Neural crest cell (in vitro differentiated cells): ENCODE data around the gene DENND1A. TPM values are rescaled to one million over a fixed set of nuclear protein-coding genes. Genes with fewer than 3 reads are reported as not detected.

Experiments
- DNase-seq: peaks from one replicate; pipeline ENCODE4 v3.0.0; 2021; ENCODE audit warnings: low read depth, mixed read lengths, low spot score
- H3K27ac Mint-ChIP-seq: one replicate; pipeline ENCODE4 v1.8.0; 2021; ENCODE audit warnings: mild to moderate bottlenecking, mixed read lengths; ENCODE audit not compliant: unreplicated experiment
- H3K27me3 Mint-ChIP-seq: 2 replicates; pipeline ENCODE4 v1.8.0; 2021; ENCODE audit warnings: low read depth, mild to moderate bottlenecking, mixed read lengths
- H3K36me3 Mint-ChIP-seq: 2 replicates; pipeline ENCODE4 v1.8.0; 2021; ENCODE audit warnings: low read depth, mild to moderate bottlenecking, mixed read lengths
- H3K4me1 Mint-ChIP-seq: 2 replicates; pipeline ENCODE4 v1.8.0; 2021; ENCODE audit warnings: mixed read lengths
- H3K4me3 Mint-ChIP-seq: one replicate; pipeline ENCODE4 v1.8.0; 2021; ENCODE audit warnings: mild to moderate bottlenecking, mixed read lengths
- H3K9me3 Mint-ChIP-seq: 2 replicates; pipeline ENCODE4 v1.8.0; 2021; ENCODE audit warnings: mixed read lengths
- CTCF ChIP-seq: fragments of 200-600 bp; sonication (generic); conservative IDR thresholded peaks from 2 replicates; pipeline ENCODE4 v1.5.0; 2021; ENCODE audit warnings: antibody characterized with exemption, mild to moderate bottlenecking
- total RNA-seq: library from RNA; stranded (reverse); gene quantifications from 2 replicates; pipeline ENCODE4 v1.2.1, GENCODE V29; 2021

DENND1A gene
- total RNA-seq, 1 donor from 2014 or later, result 17.8 TPM

- H3K36me3 Mint-ChIP-seq, result peaks cover 10% of the 10 kb centered on the region
- peaks cover 14% of the 10 kb centered on the region for H3K27me3 Mint-ChIP-seq
- DNase-seq, result no peak
- no peak for TF ChIP-seq CTCF
- no peak overlapping the region for H3K4me3 Mint-ChIP-seq
- peaks cover 7% of the 10 kb centered on the region for H3K9me3 Mint-ChIP-seq
- H3K27ac Mint-ChIP-seq, result no peak overlapping the region
- H3K4me1 Mint-ChIP-seq, result peaks cover 18% of the 10 kb centered on the region
Observed at GRCh38 chr9:123924727-123925126, 5.2 kb downstream of the DENND1A start.

GRCh38 chr9:123923884-123924283, 6.0 kb downstream of the DENND1A start:
- H3K27ac Mint-ChIP-seq, result no peak overlapping the region
- H3K4me1 Mint-ChIP-seq, result peaks cover 15% of the 10 kb centered on the region
- no peak overlapping the region for H3K4me3 Mint-ChIP-seq
- peaks cover 12% of the 10 kb centered on the region for H3K27me3 Mint-ChIP-seq
- DNase-seq, result no peak
- H3K36me3 Mint-ChIP-seq, result peaks cover 10% of the 10 kb centered on the region
- TF ChIP-seq CTCF, result no peak
- peaks cover 7% of the 10 kb centered on the region for H3K9me3 Mint-ChIP-seq

DNA sequence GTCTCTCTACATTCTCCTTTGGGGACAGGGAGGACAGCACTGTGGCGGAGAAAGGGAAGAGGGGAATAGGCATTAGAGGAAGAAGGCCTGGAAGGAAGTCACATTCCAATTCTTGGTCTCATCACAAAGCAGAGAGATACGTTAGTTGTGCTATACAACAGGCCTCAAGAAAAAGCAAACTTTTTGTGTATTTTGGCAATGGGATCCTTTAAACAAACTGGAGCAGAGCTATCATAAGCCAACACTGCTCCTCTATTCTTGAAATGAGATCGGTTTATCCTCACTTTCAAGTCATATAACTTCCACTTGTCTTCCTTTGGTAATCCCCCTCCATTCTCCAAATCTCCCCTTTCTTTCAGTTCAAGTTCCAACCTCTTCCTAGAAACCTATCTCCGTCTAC, 6.5 kb downstream of the DENND1A start:
- Mint-ChIP-seq H3K36me3 (peaks cover 10% of the 10 kb centered on the region), H3K27ac (no peak overlapping the region), H3K9me3 (peaks cover 7% of the 10 kb centered on the region), H3K27me3 (peaks cover 7% of the 10 kb centered on the region), H3K4me3 (no peak overlapping the region), H3K4me1 (peaks cover 9% of the 10 kb centered on the region)
- DNase-seq, result no peak
- TF ChIP-seq CTCF, result no peak

DNA sequence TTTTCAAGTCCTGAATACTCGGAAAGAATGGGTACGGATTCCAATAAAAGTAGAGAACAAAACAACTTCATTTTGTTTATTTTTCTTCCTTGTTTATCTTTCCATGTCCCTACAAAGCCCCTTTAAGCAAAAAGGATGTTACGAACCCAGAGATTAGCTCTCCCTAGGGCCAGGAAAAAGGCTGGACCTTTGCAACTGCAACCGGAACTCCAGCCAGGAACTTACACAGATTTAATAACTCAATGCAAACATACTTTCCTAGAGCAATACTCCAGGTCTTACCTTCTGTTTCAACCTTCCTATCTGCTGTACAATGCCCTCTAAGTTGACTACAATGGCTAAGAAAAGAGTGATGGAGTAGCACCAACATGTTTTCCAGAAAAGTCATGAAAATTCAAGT, 7.0 kb downstream of the DENND1A start:
- Mint-ChIP-seq H3K4me1 (peaks cover 5% of the 10 kb centered on the region), H3K9me3 (peaks cover 7% of the 10 kb centered on the region), H3K36me3 (peaks cover 10% of the 10 kb centered on the region), H3K4me3 (no peak overlapping the region), H3K27me3 (peaks cover 5% of the 10 kb centered on the region), H3K27ac (no peak overlapping the region)
- DNase-seq, result no peak
- TF ChIP-seq CTCF, result no peak

DNA sequence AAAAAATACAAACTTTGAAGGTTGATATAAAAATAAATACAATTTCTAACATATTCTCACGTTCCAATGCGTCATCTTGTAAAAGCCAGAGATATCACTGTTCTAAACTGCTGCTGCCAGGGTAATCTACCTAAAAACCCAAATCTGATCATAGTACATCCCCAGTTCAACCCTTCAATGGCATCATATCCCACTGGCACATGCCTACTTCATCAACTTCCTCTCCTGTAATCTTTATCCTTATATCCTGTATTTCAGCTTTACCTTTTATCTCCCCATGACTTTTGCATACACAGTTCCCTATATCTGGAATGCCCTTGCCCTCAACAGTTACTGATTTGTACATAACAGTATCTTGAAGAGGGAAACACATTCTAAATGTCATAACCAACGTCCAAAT, 7.5 kb downstream of the DENND1A start:
- no peak for DNase-seq
- H3K4me3 Mint-ChIP-seq, result no peak overlapping the region
- H3K27ac Mint-ChIP-seq, result no peak overlapping the region
- peaks cover under 1% of the 10 kb centered on the region for H3K27me3 Mint-ChIP-seq
- peaks cover 7% of the 10 kb centered on the region for H3K9me3 Mint-ChIP-seq
- peaks cover under 1% of the 10 kb centered on the region for H3K4me1 Mint-ChIP-seq
- H3K36me3 Mint-ChIP-seq, result peaks cover 12% of the 10 kb centered on the region
- no peak for TF ChIP-seq CTCF
